Smooth muscle cell of bladder (primary cell): ENCODE measurements around the gene MC4R. TPM values are rescaled to one million over a fixed set of nuclear protein-coding genes. Genes with fewer than 3 reads are reported as not detected.

Experiments used
- total RNA-seq: library from RNA; depleted of rRNA; stranded (reverse); fragments of >200 nt; gene quantifications from 2 replicates; pipeline ENCODE4 v1.2.3, GENCODE V29; 2014

Gene MC4R
- total RNA-seq = not detected in 2 replicates

DNA sequence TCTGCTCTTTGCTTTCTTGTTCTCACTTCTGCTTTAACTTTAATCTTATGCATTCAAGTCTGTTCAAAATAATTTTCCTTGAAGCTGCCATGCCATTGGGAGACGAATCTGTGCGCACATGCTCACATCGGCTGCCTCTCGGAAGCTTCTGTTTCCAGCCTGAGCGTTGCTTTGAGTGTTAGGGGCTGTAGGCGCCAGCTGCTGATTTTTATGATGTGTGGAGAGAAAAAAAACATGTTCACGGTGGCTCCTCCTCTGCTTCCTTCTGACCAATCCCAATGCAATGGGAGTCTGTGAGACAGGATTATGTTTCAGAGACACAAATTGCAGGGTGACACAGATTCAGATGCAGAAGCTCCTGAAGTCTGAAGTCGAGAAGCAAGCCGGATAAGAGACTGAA is at the start of gene MC4R:
Gene MC4R, minus strand, starts transcription at position 180 of the 400 bp plus-strand sequence. CDS start 426 bp downstream, outside the sequence.

